ENCODE data around the gene ANKRD33B.

DNA sequence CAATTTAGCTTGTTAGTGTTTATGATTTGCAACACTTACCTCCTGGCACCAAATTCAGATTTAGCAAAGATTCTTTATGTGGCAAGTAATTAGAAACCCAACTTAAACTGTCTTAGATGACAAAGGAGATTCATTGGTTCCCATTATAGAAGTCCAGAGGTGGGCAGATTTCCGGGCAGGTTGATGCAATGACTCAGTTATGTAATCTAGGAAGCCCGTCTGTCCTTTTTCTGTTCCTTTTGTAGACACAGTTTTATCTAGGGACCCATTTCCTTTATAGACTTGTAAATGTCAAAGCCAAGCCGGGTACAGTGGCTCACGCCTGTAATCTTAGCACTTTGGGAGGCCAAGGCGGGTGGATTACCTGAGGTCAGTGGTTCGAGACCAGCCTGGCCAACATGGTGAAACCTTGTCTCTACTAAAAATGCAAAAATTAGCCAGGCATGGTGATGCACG, 20.3 kb upstream of the ANKRD33B start:
- TF ChIP-seq, protein P1, sequence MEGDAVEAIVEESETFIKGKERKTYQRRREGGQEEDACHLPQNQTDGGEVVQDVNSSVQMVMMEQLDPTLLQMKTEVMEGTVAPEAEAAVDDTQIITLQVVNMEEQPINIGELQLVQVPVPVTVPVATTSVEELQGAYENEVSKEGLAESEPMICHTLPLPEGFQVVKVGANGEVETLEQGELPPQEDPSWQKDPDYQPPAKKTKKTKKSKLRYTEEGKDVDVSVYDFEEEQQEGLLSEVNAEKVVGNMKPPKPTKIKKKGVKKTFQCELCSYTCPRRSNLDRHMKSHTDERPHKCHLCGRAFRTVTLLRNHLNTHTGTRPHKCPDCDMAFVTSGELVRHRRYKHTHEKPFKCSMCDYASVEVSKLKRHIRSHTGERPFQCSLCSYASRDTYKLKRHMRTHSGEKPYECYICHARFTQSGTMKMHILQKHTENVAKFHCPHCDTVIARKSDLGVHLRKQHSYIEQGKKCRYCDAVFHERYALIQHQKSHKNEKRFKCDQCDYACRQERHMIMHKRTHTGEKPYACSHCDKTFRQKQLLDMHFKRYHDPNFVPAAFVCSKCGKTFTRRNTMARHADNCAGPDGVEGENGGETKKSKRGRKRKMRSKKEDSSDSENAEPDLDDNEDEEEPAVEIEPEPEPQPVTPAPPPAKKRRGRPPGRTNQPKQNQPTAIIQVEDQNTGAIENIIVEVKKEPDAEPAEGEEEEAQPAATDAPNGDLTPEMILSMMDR (IDR thresholded peaks at IDR 0.05), result no peak
- no peak for TF ChIP-seq POLR2A (IDR thresholded peaks at IDR 0.05)

All from tibial nerve (tissue), 3 donors.